Bladder microvascular endothelial cell (primary cell): ENCODE measurements around the gene DPEP2. TPM values are rescaled to one million over a fixed set of nuclear protein-coding genes. Genes with fewer than 3 reads are reported as not detected.

ENCODE experiments used
- total RNA-seq: library from RNA; depleted of rRNA; stranded (reverse); fragments of >200 nt; gene quantifications from 2 replicates; pipeline ENCODE4 v1.2.3, GENCODE V29; 2014

Gene DPEP2
- 0.16 and 1.4 TPM in 2 replicates for total RNA-seq

DNA sequence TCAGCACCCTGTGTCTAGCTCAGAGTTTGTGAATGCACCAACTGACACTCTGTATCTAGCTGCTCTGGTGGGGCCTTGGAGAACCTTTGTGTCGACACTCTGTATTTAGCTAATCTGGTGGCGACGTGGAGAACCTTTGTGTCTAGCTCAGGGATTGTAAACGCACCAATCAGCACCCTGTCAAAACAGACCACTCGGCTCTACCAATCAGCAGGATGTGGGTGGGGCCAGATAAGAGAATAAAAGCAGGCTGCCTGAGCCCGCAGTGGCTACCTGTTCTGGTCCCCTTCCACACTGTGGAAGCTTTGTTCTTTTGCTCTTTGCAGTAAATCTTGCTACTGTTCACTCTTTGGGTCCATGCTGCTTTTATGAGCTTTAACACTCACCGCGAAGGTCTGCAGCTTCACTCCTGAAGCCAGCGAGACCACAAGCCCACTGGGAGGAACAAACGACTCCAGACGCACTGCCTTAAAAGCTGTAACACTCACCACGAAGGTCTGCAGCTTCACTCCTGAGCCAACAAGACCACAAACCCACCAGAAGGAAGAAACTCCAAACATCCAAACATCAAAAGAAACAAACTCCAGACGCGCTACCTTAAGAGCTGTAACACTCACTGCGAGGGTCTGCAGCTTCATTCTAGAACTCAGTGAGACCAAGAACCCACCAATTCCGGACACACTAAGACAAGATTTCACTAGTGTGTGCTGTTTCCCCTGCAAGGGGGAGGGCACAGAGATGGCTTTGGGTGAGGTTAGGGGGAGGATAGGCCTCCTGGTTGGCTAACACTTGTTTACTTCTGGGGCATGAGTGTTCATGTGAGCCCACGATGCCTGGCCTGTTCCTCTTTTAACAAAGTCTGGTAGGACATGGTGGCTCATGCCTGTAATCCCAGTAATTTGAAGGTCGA lies at the start of gene DPEP2:
Gene DPEP2 (minus strand): TSS at position 706 of the 910 bp plus-strand sequence. CDS start 6,272 bp downstream, outside the sequence.

GRCh38 chr16:68022728-68023537 lies 23.6 kb upstream of the DPEP2 start, which contains the start of the genes DDX28 and DUS2:
DDX28 (minus strand) TSS chr16:68023232; CDS start chr16:68023202, 30 bp downstream.
DUS2 (plus strand) TSS chr16:68023284; CDS start chr16:68038024, 14,740 bp downstream.

GRCh38 chr16:68015681-68016080 lies 16.4 kb upstream of the DPEP2 start, which contains the start of gene DPEP2NB:
DPEP2NB (minus strand) TSS chr16:68015911; CDS start chr16:68015770, 141 bp downstream.

DNA sequence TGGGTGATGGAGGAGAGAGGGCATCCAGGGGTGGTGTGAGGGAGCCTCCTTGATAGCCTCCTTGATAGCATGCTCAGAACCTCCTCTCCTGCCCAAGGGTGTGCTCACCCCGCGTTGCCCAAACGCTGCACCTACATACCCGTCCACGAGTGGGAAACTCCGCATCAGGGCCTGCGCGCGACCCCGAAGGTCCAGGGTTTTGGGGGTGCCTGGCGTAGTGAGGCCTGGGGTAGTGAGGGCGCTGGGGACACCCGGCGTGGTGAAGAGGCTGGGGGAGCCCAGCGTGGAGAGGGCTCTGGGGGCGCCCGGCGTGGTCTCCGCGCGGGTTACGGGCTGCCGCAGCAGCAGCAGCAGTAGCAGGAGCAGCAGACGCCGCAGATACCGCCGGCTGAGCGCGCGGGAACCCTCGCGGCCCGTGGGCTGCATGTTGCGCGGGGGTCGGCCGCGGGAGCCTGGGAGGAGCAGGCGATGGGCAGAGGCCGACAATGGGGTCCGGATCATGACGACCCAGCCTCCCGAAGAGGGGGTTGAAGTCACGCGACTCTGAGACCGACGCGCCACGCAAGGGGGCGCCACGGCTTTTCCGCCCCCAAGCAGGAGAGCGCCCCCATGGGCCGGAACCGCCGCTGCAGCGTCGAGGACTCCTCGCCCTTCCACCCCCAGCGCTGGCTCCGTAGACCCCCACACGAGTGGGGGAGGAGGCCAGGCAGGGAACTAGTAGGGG lies 19.2 kb downstream of the DPEP2 start, which contains the start of gene DPEP3:
Gene DPEP3 (minus strand): TSS at position 545 of the 724 bp plus-strand sequence. CDS start 119 bp downstream, at position 426.

DNA sequence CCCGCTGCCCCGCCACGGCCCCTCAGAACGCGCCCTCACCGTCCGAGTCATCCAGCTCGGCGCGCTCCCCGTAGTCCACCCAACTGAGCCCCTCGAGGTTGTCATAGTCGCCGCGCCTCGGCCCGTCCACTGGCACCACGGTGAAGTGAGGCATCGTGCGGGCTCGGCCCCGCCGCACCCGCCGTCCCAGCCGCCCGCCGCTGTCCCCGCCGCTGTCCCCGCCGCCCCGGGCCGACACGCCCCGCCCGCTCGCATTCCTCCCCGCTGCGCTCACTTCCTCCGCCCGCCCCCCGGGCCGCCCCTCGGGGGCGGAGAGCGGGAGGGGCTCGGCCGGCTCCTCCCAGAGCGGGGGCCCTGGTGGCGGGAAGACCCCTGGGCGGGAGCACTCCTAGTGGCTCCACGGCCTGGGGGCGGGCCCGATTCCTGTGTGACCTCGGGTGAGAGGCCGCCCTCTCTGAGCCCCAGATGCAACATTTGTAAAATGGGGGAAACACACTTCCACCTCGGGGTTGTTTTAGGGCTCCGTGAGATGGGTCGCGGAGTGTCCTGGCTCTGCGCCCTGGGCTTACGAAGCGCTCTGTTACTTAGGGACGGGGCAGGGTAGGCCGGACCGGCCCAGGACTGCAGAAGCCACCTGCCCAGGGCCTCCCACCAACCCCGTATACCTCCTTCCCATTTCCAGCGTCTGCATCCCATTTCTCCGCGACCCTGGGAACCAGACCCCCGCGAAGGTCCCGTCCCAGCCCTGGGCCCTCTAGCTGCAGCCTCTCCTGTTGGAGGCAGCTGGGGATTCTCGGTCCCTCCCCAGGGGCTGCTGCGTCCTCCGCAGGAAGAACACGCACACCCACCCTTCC lies 30.7 kb downstream of the DPEP2 start, which contains the start of gene SLC12A4:
Gene SLC12A4 (minus strand): TSS at position 238 of the 854 bp plus-strand sequence. CDS start 84 bp downstream, at position 154.

GRCh38 chr16:67943619-67944504 lies 55.4 kb downstream of the DPEP2 start, which contains the start of gene LCAT:
LCAT (minus strand) TSS chr16:67944120; CDS start chr16:67944101, 19 bp downstream.

Other genes with a start within 250 kb of the DPEP2 start
- 4.2 and 11.8 TPM in 2 replicates for gene RANBP10, start 192.9 kb downstream of the DPEP2 start, total RNA-seq
- gene TSNAXIP1, start 192.6 kb downstream of the DPEP2 start, total RNA-seq = 0.81 and 0.88 TPM in 2 replicates
- 26.6 and 43.9 TPM in 2 replicates for gene THAP11, start 157.2 kb downstream of the DPEP2 start, total RNA-seq
- gene NUTF2, start 152.6 kb downstream of the DPEP2 start, total RNA-seq = 119 and 125 TPM in 2 replicates
- gene CENPT, start 151.8 kb downstream of the DPEP2 start, total RNA-seq = 17.2 and 25.7 TPM in 2 replicates
- 57.0 and 92.5 TPM in 2 replicates for gene EDC4, start 126.4 kb downstream of the DPEP2 start, total RNA-seq
- gene NRN1L, start 114.6 kb downstream of the DPEP2 start, total RNA-seq = 0.16 TPM in 1 of 2 replicates, not detected in the other
- gene PSKH1, start 106.2 kb downstream of the DPEP2 start, total RNA-seq = 12.5 and 35.7 TPM in 2 replicates
- gene CTRL, start 67.6 kb downstream of the DPEP2 start, total RNA-seq = 0.49 and 0.76 TPM in 2 replicates
- gene PSMB10, start 62.6 kb downstream of the DPEP2 start, total RNA-seq = 61.3 and 125 TPM in 2 replicates
- gene LCAT, start 55.4 kb downstream of the DPEP2 start, total RNA-seq = 3.4 and 11.4 TPM in 2 replicates
- gene SLC12A4, start 30.8 kb downstream of the DPEP2 start, total RNA-seq = 58.9 and 225 TPM in 2 replicates
- gene DPEP3, start 19.0 kb downstream of the DPEP2 start, total RNA-seq = 0.16 TPM in 1 of 2 replicates, not detected in the other
- not detected in 2 replicates for gene DPEP2NB, start 16.4 kb upstream of the DPEP2 start, total RNA-seq
- gene DDX28, start 23.7 kb upstream of the DPEP2 start, total RNA-seq = 8.6 and 12.2 TPM in 2 replicates
- 10.5 and 24.0 TPM in 2 replicates for gene DUS2, start 23.8 kb upstream of the DPEP2 start, total RNA-seq
- gene NFATC3, start 85.9 kb upstream of the DPEP2 start, total RNA-seq = 8.7 and 21.0 TPM in 2 replicates
- gene ESRP2, start 236.6 kb upstream of the DPEP2 start, total RNA-seq = 0.16 and 4.5 TPM in 2 replicates
- 14.2 and 40.2 TPM in 2 replicates for gene PLA2G15, start 245.9 kb upstream of the DPEP2 start, total RNA-seq